Hematopoietic multipotent progenitor cell treated with erythropoietin and hydrocortisone succinate and interleukin-3 and kit ligand, for 17 days (in vitro differentiated cells): ENCODE results near the gene ENOSF1.

Experiments used
- DNase-seq: peaks from one replicate; pipeline ENCODE4 v3.0.0-alpha.2; 2015; ENCODE audit warnings: low spot score

ENOSF1 gene

DNA sequence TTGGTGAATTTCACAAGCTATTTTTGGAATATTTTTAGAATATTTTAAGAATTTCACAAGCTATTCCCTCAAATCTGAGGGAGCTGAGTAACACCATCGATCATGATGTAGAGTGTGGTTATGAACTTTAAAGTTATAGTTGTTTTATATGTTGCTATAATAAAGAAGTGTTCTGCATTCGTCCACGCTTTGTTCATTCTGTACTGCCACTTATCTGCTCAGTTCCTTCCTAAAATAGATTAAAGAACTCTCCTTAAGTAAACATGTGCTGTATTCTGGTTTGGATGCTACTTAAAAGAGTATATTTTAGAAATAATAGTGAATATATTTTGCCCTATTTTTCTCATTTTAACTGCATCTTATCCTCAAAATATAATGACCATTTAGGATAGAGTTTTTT, 39.1 kb downstream of the ENOSF1 start:
- no peak for DNase-seq

DNA sequence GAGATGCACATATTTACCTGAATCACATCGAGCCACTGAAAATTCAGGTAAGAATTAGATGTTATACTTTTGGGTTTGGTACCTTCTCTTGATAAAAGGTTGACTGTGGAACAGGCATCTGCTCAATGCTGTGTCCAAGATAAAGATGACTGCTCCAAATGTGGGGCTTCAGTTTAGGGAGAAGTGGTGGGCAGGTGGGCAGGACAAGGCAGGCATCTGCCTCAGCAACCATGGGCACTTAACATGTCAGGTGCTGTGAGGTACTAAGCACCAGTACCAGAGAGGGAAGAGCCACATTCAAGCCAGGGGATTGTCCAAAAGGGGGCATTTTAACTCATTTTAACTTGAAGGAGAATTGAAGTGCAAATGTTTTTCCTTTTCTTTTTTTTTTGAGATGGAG, 41.0 kb downstream of the ENOSF1 start:
- no peak for DNase-seq

DNA sequence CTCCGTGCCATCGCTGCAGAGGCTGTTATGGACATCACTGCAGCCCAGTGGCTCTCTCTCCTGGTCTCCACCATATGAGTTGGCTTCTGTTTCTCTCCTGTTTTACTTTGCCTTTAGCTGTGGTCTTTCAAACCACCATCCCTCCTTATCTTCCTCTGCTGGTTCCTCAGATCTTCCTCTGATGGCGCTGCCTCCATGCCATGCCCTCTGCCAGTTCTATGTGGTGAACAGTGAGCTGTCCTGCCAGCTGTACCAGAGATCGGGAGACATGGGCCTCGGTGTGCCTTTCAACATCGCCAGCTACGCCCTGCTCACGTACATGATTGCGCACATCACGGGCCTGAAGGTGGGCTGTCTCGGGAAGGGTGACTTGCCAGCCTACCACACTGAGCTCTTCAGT, 41.9 kb downstream of the ENOSF1 start:
- DNase-seq = no peak

DNA sequence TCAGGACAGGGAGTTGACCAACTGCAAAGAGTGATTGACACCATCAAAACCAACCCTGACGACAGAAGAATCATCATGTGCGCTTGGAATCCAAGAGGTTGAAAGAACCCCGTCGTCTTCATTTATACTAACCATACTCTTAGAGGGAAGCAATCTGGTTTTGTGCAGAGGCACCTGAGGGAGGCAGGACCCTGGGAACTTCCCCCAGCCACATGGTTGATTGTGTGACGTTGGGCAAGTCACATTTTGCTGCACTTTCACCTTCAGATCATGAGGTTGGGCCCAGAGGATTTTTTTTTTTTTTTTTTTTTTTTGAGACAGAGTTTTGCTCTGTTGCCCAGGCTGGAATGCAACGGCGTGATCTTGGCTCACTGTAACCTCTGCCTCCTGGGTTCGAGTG, 43.4 kb downstream of the ENOSF1 start:
- DNase-seq = no peak

DNA sequence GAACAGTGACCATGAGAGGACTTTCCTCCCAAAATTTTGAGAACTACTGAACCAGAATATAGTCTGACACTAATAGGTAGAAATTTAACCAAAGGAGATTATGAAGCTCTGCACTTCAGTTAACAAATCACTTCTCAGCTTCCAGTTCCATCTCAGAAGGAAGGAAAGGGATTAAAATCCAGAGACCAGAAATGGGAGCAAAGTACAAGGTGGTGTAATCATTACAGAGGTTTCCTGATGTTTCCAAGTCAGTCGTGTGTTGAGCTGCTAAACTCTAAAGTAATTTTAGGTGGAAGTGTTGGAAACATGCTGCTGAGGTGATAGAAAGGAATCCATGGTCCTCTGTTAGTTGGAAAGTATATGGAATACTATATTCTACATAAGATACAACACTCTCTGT, 44.2 kb downstream of the ENOSF1 start:
- no peak for DNase-seq

DNA sequence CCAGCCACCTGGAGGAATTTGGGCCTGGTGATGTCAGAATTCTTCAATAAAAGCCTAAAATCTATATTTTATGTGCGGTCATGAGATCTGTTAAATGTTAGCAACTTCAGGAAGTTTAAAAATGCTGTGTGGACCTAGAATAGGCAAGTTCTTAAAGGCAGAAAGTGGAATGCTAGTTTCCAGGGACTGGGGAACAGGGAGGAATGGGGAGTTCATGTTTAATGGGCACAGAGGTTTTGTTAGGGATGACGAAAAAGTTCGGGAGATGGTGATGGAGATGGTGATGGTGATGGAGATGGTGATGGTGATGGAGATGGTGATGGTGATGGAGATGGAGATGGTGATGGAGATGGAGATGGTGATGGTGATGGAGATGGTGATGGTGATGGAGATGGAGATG, 45.8 kb downstream of the ENOSF1 start:
- DNase-seq = no peak

DNA sequence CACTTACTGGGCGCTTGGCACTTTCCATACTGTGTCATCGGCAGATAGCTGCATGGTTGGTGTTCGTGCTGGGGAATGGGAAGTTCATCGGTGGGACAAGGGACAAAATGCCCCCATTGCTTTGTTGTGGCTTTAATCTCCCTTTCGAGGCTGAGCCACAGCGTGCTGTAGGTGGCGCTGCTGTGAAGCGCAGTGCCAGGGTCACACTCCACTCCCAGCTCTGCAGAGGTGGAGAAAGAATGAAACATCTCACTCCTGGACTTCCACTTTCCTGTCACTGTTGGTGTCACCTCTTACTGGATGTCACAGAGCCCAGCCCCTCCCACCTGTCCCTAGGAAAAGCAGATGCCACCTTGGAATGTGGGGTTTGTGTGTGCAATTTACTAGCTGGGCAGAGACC, 46.3 kb downstream of the ENOSF1 start:
- DNase-seq = no peak

DNA sequence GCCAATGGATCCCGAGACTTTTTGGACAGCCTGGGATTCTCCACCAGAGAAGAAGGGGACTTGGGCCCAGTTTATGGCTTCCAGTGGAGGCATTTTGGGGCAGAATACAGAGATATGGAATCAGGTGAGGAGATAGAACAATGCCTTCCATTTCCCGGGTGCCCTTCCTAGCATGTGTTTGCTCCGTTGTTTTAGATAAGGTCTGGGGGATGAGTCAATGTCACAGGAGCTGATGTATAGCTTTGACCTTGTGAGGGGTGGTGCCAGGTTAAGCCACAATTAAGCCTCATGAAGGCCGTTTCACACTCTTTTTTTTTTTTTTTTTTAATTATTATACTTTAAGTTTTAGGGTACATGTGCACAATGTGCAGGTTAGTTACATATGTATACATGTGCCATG, 50.2 kb downstream of the ENOSF1 start:
- DNase-seq = no peak

DNA sequence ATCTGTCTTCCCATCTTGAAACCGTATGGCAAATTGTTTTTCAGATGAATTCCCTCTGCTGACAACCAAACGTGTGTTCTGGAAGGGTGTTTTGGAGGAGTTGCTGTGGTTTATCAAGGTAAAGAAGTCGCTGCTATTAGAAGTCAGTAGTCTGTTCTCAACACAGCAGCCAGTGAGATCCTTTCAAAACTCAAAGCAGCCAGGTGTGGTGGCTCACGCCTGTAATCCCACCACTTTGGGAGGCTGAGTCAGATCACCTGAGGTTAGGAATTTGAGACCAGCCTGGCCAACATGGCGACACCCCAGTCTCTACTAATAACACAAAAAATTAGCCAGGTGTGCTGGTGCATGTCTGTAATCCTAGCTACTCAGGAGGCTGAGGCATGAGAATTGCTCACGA, 52.8 kb downstream of the ENOSF1 start:
- no peak for DNase-seq

DNA sequence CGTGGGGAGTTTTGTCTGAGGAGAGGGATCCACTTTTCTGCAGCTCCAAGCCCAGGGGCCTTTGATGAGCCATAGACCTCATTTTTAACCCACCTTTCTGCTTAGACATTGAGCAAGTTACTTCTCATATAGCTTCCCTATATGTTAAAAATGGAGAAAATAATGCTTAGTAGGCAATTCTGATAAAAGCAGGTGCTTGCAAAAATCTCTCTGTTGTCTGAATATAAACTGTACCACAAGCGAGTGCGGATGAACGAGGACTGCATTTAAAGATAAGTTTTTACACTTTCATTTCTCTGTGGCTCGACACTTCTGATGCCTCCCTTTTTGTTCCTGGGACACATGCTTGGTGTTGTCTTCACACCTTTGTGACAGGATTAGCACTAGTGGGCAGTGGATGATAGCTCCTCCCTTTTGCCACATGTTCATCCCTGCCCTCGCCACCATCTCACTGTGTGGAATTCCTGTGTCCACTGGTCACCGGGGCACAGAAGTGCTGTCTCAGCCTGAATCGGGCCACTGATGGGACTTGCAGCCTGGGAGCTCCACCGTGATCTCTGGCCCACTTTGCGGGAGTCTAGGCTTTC, 53.4 kb downstream of the ENOSF1 start:
- DNase-seq = no peak

DNA sequence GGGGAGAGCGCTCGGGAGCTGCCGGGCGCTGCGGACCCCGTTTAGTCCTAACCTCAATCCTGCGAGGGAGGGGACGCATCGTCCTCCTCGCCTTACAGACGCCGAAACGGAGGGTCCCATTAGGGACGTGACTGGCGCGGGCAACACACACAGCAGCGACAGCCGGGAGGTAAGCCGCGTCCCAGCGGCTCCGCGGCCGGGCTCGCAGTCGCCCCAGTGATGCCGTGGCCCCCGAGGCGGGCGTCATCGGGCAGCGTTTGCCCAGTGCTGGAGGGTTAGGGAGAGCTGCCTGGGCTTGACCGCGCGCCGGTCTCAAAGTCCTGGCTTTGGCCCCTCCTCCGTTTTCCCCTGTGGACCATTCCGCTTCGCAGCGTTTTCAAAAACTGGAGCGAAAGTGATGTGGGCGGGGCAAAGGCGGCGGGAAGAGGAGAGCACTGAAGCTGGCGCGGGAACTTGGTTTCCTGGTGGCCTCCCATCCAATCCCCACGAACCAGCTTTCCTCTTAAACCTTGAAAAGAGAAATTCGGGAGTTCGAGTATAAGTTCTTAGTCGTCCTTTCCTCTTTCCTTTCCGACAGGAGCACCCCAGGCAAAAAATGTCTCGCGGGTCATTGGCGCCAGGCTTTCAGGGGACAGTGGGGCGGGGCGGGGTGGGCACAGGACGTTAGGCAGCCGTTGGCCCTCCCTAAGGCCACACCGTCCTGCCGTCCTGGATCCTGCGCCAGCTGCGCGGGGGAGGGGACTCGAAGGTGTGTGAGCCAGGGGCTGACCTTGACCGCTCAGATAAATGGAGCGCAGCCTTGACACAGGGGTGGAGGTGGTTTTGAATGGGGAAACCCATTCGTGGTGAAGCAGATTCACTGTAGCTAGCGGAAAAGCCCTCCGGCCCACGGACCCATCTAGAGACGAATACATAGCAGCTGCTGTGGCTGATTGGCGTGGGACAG, 54.2 kb downstream of the ENOSF1 start:
- peak; percentile 68 for DNase-seq

DNA sequence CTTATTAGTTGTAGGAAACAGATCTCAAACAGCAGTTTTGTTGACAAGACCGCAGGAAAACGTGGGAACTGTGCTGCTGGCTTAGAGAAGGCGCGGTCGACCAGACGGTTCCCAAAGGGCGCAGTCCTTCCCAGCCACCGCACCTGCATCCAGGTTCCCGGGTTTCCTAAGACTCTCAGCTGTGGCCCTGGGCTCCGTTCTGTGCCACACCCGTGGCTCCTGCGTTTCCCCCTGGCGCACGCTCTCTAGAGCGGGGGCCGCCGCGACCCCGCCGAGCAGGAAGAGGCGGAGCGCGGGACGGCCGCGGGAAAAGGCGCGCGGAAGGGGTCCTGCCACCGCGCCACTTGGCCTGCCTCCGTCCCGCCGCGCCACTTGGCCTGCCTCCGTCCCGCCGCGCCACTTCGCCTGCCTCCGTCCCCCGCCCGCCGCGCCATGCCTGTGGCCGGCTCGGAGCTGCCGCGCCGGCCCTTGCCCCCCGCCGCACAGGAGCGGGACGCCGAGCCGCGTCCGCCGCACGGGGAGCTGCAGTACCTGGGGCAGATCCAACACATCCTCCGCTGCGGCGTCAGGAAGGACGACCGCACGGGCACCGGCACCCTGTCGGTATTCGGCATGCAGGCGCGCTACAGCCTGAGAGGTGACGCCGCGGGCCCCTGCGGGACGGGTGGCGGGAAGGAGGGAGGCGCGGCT, 55.0 kb downstream of the ENOSF1 start, which contains the start of gene TYMS:
Gene TYMS (plus strand): TSS at position 343 of the 690 bp plus-strand sequence. CDS start 90 bp downstream, at position 433.
- DNase-seq = peak; percentile 21

DNA sequence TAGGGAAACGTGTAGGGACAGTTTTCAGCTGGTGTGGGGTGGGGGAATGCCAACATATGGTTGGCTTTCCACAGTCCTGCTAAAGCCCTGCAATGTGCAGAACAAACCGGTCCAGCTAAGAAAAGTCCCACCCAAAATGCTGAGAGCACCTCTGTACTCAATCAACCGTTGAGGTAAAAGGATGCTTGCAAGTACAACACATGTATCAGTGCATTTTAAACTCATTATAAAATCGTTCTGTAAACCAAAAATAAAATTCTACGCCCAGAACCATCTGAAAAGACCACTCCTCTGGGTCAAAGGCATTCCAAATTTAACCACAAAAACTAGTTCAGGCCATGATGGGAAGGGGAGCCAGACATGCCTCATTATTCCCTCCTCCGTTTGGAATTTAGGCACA, 57.0 kb downstream of the ENOSF1 start:
- no peak for DNase-seq

DNA sequence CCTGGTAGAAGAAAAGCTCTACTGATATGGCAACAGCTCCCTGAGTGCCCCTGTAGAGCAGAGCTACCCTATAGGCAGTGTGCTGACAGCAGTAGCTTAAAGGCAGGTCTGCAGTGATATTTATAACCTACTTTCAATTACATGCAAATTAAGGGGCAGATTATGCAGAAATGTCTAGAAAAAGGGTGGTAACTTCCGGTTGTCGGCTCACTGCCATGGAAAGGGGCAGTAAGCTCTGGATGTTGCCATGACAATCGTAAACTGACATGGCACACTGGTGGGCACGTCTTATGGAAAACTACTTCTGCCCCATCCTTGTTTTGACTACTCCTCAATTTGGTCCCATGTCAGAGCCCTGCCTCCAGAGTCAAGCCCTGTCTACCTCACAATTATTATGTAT, 57.8 kb downstream of the ENOSF1 start:
- no peak for DNase-seq

DNA sequence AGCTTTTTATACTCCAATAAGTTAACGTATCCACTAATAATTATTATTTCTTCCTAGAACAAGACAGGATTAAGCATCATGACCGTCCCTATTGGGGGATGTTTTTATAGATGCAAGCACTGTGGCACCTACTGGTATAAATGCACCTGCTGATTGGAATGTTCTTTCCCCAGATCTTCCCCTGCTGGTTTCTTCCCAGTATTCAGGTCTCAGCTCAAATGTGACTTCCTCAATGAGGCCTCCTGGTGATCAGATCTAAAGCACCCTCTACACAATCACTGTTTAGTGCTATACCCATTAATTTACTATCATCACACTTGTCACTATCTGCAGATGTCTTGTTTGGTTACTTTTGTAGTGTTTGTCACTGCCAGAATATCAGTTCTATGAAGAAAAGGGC, 58.9 kb downstream of the ENOSF1 start:
- no peak for DNase-seq

DNA sequence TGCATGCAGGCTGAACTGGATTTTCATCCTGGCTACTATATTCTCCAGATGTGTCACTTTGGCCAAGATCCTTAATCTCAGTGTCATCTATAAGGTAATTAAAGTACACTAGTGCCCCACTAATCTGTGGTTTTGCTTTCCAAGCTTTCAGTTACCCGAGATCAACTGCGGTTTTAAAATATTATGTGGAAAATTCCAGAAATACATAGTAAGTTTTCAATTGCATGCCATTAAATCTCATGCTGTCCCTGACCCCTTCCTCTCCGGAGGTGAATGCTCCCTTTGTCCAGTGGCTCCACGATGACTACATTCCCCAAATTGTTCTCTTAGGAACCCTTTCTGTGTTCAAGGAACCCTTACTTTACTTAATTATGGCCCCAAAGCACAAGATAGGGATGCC, 60.3 kb downstream of the ENOSF1 start:
- DNase-seq = no peak

DNA sequence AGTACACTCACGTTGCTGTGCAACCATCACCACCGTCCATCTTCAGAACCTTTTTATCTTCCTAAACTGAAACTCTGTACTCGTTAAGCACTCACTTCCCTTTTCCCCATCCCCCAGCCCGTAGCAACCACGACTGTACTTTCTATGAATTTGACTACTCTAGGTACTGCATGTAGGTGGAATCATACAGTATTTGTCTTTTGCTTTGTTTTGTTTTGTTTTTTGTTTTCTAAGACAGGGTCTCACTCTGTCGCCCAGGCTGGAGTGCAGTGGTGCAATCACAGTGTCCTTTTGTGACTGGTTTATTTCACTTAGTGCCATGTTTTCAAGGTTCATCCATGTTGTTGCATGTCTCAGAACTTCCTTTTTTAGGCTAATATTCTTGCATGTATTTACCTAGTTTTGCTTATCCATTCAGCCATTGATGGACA, 62.0 kb downstream of the ENOSF1 start:
- no peak for DNase-seq

DNA sequence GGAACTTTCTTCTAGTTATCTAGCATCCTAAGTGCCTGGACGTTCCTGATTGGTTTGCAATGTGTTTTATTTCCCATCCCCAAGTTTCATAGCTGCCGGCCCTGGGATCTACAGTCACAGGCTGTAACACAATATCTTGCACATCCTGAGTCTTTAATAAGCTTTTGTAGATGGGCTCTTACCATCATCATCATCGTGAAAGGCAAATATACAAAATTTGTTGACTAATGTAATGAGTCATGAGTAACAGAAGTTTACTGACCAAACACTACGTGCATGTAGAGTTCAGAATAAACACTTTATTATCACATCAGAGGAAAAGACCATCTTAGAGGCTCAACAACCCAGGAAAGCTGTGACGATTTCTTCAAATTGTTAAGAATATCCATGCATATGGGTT, 63.1 kb downstream of the ENOSF1 start:
- no peak for DNase-seq

DNA sequence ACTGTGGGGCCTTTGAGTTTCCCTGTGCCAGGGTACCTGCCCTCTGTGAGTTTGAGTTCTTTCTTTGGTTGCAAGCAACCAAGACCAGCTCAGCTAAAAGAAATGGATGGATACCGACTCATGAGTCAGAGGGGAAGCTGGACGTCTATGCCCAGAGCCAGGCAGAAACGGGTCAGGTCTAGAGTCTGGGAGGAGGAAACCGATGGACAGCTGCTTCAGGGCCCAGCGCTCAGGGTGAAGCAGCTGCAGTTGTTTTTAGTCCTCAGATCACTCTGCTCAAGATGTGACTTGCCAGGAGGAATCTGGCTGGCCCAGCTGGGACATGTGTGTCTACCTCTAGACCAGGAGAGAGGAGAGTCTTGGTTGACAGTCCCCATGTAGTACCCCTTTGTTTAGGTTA, 65.1 kb downstream of the ENOSF1 start:
- no peak for DNase-seq

DNA sequence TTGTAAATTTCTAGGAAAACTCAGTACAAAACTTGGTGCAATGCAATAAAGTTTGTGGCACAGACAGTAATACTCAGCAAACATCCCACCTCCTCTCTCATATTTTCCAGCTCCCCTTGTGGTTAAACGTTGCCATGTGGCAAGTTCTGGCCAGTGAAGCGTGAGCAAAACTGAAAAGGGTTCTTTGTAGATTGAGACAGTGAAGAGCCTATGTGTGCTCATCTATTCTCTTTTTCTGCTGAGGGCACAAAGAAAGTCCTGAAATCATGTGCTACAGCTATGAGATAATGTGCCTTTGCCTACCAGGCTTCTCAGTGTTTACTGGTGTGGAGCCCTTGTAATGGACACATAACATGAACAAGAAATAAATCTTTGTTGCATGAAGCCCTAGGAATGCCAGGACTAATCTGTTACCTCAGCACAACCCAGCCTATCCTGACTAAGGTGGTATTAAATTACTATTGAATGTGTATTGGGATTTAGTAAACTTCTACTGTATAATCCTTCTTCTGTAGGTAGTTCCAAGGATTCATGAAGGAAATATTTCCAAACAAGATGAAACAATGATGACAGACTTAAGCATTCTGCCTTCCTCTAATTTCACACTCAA, 67.9 kb downstream of the ENOSF1 start:
- no peak for DNase-seq

DNA sequence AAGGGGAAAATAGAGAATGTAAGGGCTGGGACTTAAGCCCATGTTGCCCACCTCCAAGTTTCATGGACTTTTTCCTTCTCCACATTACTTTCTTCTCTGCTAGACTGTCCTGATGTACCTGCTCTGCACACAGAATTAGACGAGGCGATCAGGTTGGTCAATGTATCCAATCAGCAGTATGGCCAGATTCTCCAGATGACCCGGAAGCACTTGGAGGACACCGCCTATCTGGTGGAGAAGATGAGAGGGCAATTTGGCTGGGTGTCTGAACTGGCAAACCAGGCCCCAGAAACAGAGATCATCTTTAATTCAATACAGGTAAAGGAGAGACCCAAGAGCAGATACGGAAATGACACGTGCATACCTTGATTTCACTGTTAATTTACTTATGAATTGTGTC, 71.2 kb downstream of the ENOSF1 start:
- no peak for DNase-seq

DNA sequence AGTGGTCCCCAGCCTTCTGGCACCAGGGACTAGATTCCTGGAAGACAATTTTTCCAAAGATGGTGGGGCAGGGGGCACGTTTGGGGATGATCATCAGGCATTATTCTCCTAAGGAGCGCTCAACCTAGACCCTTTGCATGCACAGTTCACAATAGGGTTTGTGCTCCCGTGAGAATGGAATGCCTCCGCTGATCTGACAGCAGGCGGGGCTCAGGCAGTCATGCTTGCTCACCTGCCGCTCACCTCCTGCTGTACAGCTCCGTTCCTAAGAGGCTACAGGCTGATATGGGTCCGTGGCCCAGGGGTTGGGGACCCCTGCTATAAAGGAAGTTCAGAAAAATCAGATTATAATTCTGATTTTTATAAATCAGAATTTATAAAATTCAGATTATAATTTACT, 77.3 kb downstream of the ENOSF1 start:
- DNase-seq = no peak
